H1 (cell line): Measurements from ENCODE around the gene IL36B. TPM values are rescaled to one million over a fixed set of nuclear protein-coding genes. Genes with fewer than 3 reads are reported as not detected.

ENCODE experiments used
- CTCF ChIA-PET: fragments of 300-600 bp; sonication (Branson Sonifier 250); formaldehyde crosslinking; loops from one replicate; lab custom pipeline; 2021; ENCODE audit not compliant: partially characterized antibody; lab: Charles Lee
- POLR2A ChIA-PET: fragments of 300-600 bp; sonication (Branson Sonifier 250); formaldehyde crosslinking; loops from one replicate; lab custom pipeline; 2021; ENCODE audit warnings: inconsistent platforms; ENCODE audit not compliant: partially characterized antibody; lab: Charles Lee
- DNase-seq, 2 experiments: peaks; one replicate each; pipeline versions ENCODE4 v3.0.0 to v3.0.0-alpha.2; 2010 to 2022; ENCODE audit warnings: low spot score in 2 of 2, low read depth in 1 of 2, mixed read lengths in 1 of 2
- FAIRE-seq: peaks from 2 replicates; lab custom pipeline; 2011; peaks lifted over from hg19 to GRCh38; lab: Jason Lieb, UNC
- H2AFZ ChIP-seq: 2 replicates; pipeline ENCODE4 v1.8.1; 2012; ENCODE audit warnings: low read length, inconsistent platforms
- H2AK5ac ChIP-seq: 2 replicates; pipeline ENCODE4 v1.6.1; 2013; ENCODE audit warnings: low read depth, low read length
- H2BK120ac ChIP-seq: replicated peaks from 2 replicates; pipeline ENCODE3; 2013; ENCODE audit warnings: low read depth, low read length, inconsistent platforms
- H2BK12ac ChIP-seq: 2 replicates; pipeline ENCODE4 v1.6.1; 2013; ENCODE audit warnings: low read depth, low read length
- H2BK15ac ChIP-seq: 2 replicates; pipeline ENCODE4 v1.6.1; 2013; ENCODE audit warnings: low read length
- H2BK20ac ChIP-seq: 2 replicates; pipeline ENCODE4 v1.6.1; 2013; ENCODE audit warnings: low read length
- H2BK5ac ChIP-seq: 2 replicates; pipeline ENCODE4 v1.6.1; 2013; ENCODE audit warnings: low read depth, low read length
- H3K14ac ChIP-seq: 2 replicates; pipeline ENCODE4 v1.6.1; 2013; ENCODE audit warnings: inconsistent platforms; ENCODE audit not compliant: insufficient read length
- H3K18ac ChIP-seq: 2 replicates; pipeline ENCODE4 v1.6.1; 2013; ENCODE audit warnings: low read length; ENCODE audit errors: extremely low read depth
- H3K23ac ChIP-seq: 2 replicates; pipeline ENCODE4 v1.6.1; 2013; ENCODE audit warnings: inconsistent platforms; ENCODE audit not compliant: insufficient read length
- H3K23me2 ChIP-seq: 2 replicates; pipeline ENCODE4 v1.6.1; 2013; ENCODE audit warnings: low read depth, low read length
- H3K27ac ChIP-seq: 2 replicates; pipeline ENCODE4 v1.6.1; 2011; ENCODE audit warnings: low read depth, low read length, inconsistent platforms
- H3K27me3 ChIP-seq, 4 experiments: replicated peaks in 1 of 4; 1 replicate in 1 of 4; 2 replicates in 3 of 4; pipeline versions ENCODE4 v1.6.1 to v1.8.1; 2011 to 2013; ENCODE audit warnings: low read length in 3 of 4, mild to moderate bottlenecking in 3 of 4, inconsistent platforms in 2 of 4, mixed read lengths in 2 of 4, moderate library complexity in 1 of 4; ENCODE audit not compliant: control insufficient read depth in 3 of 4, insufficient read depth in 3 of 4; ENCODE audit errors: extremely low read depth in 1 of 4
- H3K36me3 ChIP-seq, 4 experiments: 2 replicates each; pipeline versions ENCODE4 v1.6.1 to v1.8.1; 2011 to 2013; ENCODE audit warnings: mild to moderate bottlenecking in 4 of 4, low read length in 3 of 4, moderate library complexity in 2 of 4, control low read depth in 1 of 4, inconsistent platforms in 1 of 4; ENCODE audit not compliant: insufficient read depth in 4 of 4, control insufficient read depth in 2 of 4
- H3K4ac ChIP-seq: replicated peaks from 2 replicates; pipeline ENCODE3; 2013; ENCODE audit warnings: low read length, low read depth, mixed read lengths, inconsistent platforms; ENCODE audit not compliant: insufficient read length
- H3K4me1 ChIP-seq, 4 experiments: replicated peaks in 1 of 4; 1 replicate in 1 of 4; 2 replicates in 3 of 4; pipeline versions ENCODE4 v1.6.1 to v1.8.1; 2011 to 2013; ENCODE audit warnings: low read length in 3 of 4, inconsistent platforms in 2 of 4, mixed read lengths in 1 of 4; ENCODE audit not compliant: insufficient read depth in 4 of 4, control insufficient read depth in 3 of 4
- H3K4me2 ChIP-seq, 2 experiments: 2 replicates each; pipeline versions ENCODE4 v1.6.1 to v1.8.1; 2011 to 2013; ENCODE audit warnings: low read depth in 2 of 2, low read length in 2 of 2, control low read depth in 1 of 2, inconsistent platforms in 1 of 2, mild to moderate bottlenecking in 1 of 2; ENCODE audit not compliant: insufficient read depth in 1 of 2
- H3K4me3 ChIP-seq, 4 experiments: fragments of 200-600, 300-600 bp in 1 of 4; sonication (generic), shearing (Covaris generic), sonication (Bioruptor Twin) in 1 of 4; 2 replicates each; pipeline versions ENCODE4 v1.5.1 to v1.8.1; 2011 to 2016; ENCODE audit warnings: low read length in 4 of 4, low read depth in 3 of 4, control low read depth in 2 of 4, inconsistent platforms in 2 of 4, mild to moderate bottlenecking in 2 of 4, mixed read lengths in 1 of 4, moderate library complexity in 1 of 4; ENCODE audit not compliant: insufficient read depth in 2 of 4; ENCODE audit errors: extremely low read depth in 1 of 4
- H3K56ac ChIP-seq: replicated peaks from 2 replicates; pipeline ENCODE3; 2013; ENCODE audit warnings: low read depth, mild to moderate bottlenecking, mixed read lengths, low read length, inconsistent platforms; ENCODE audit not compliant: insufficient read length
- H3K79me1 ChIP-seq: 2 replicates; pipeline ENCODE4 v1.6.1; 2013; ENCODE audit warnings: low read depth, low read length, control low read depth
- H3K79me2 ChIP-seq, 2 experiments: 2 replicates each; pipeline versions ENCODE4 v1.6.1 to v1.8.1; 2012 to 2013; ENCODE audit warnings: low read length in 2 of 2, mild to moderate bottlenecking in 2 of 2, inconsistent platforms in 1 of 2; ENCODE audit not compliant: insufficient read depth in 2 of 2, control insufficient read depth in 1 of 2
- H3K9ac ChIP-seq, 4 experiments: replicated peaks in 1 of 4; 1 replicate in 1 of 4; 2 replicates in 3 of 4; pipeline versions ENCODE4 v1.6.1 to v1.8.1; 2011 to 2013; ENCODE audit warnings: low read depth in 3 of 4, low read length in 3 of 4, control low read depth in 2 of 4, mild to moderate bottlenecking in 2 of 4, moderate library complexity in 2 of 4, inconsistent platforms in 1 of 4; ENCODE audit errors: extremely low read depth in 1 of 4
- H3K9me3 ChIP-seq, 2 experiments: 2 replicates each; pipeline versions ENCODE4 v1.6.1 to v1.8.1; 2012 to 2013; ENCODE audit warnings: mild to moderate bottlenecking in 2 of 2, moderate library complexity in 2 of 2, control low read depth in 1 of 2, inconsistent platforms in 1 of 2, low read depth in 1 of 2, low read length in 1 of 2, mixed read lengths in 1 of 2; ENCODE audit not compliant: insufficient read depth in 2 of 2
- H4K20me1 ChIP-seq, 2 experiments: replicated peaks in 1 of 2; 2 replicates each; pipeline versions ENCODE3 to v1.8.1; 2011 to 2013; ENCODE audit warnings: inconsistent platforms in 2 of 2, low read length in 2 of 2, mild to moderate bottlenecking in 1 of 2; ENCODE audit not compliant: insufficient read depth in 2 of 2, control insufficient read depth in 1 of 2
- H4K5ac ChIP-seq: 2 replicates; pipeline ENCODE4 v1.6.1; 2013; ENCODE audit warnings: low read length, low read depth, mixed read lengths, inconsistent platforms; ENCODE audit not compliant: insufficient read length
- H4K8ac ChIP-seq: 2 replicates; pipeline ENCODE4 v1.8.0; 2013; ENCODE audit warnings: mild to moderate bottlenecking, moderate library complexity, low read length, inconsistent platforms; ENCODE audit not compliant: insufficient read depth; ENCODE audit errors: extremely low read depth
- H4K91ac ChIP-seq: replicated peaks from 2 replicates; pipeline ENCODE3; 2013; ENCODE audit warnings: low read length, mixed read lengths, inconsistent platforms; ENCODE audit not compliant: insufficient read length
- MAFK ChIP-seq: IDR thresholded peaks from 2 replicates; pipeline ENCODE4 v1.6.1; 2012; ENCODE audit warnings: low read depth, mild to moderate bottlenecking, improper control_type of control experiment, low read length
- YY1 ChIP-seq: IDR thresholded peaks from 2 replicates; pipeline ENCODE4 v1.6.1; 2011; ENCODE audit warnings: low read depth, mild to moderate bottlenecking, low read length
- WGBS, 2 experiments: shearing (Covaris generic) in 1 of 2; methylation state at CpG; one replicate each; pipeline versions ENCODE4 v1.1.6 to v1.1.7; 2013 to 2015; ENCODE audit warnings: low lambda C conversion rate in 2 of 2, mixed read lengths in 2 of 2, inconsistent platforms in 1 of 2, low coverage in 1 of 2, missing lambda C conversion rate in 1 of 2; ENCODE audit not compliant: insufficient replicate concordance in 2 of 2, insufficient coverage in 1 of 2, insufficient read length in 1 of 2; ENCODE audit errors: extremely low coverage in 1 of 2, missing lambda C conversion rate in 1 of 2; 5-methylcytosine and 5-hydroxymethylcytosine counted together
- polyA plus RNA-seq, 7 experiments: library from polyadenylated mRNA; depleted of rRNA in 3 of 7; stranded (reverse) in 5 of 7; unstranded in 2 of 7; fragments of >200 nt in 5 of 7; fragments of 200-250 nt in 2 of 7; gene quantifications; 1 replicate in 5 of 7; 2 replicates in 1 of 7; 4 replicates in 1 of 7; pipeline versions ENCODE4 v1.2.1 to v1.2.3, GENCODE V29; 2011 to 2013; ENCODE audit warnings: missing spikeins in 2 of 7, mixed read lengths in 2 of 7
- total RNA-seq: library from RNA; stranded (reverse); fragmentation: NEBNext Ultra II Directional; extraction: Animal tissue kit (Norgen Biotek cat#: 25700); gene quantifications from 2 replicates; pipeline ENCODE4 v1.2.1, GENCODE V29; 2021

The IL36B gene
- total and polyA plus RNA-seq, 2 of the 8 experiments (the other 6 are each of a cell fraction or from before 2014, with no cell fraction given): not detected

- Histone ChIP-seq H3K9me3 (no peaks in the 10 kb centered on the region), H3K23me2 (no peaks in the 10 kb centered on the region), H3K18ac (no peak overlapping the region), H3K27me3 (no peaks in the 10 kb centered on the region; a peak in 1 of 7 replicates), H3K4me1 (no peaks in the 10 kb centered on the region), H4K91ac (no peak overlapping the region), H2BK120ac (no peak overlapping the region), H2AFZ (no peak overlapping the region), H2BK15ac (no peak overlapping the region), H3K4ac (no peak overlapping the region), H3K27ac (no peak overlapping the region), H3K4me3 (no peak overlapping the region), H3K4me2 (no peak overlapping the region), H3K9ac (no peak overlapping the region), H3K36me3 (no peaks in the 10 kb centered on the region), H3K56ac (no peak overlapping the region), H2BK20ac (no peak overlapping the region), H2BK12ac (no peak overlapping the region), H2AK5ac (no peak overlapping the region), H4K8ac (no peak overlapping the region), H3K79me2 (no peaks in the 10 kb centered on the region), H4K20me1 (no peaks in the 10 kb centered on the region), H3K14ac (no peak overlapping the region), H3K79me1 (no peaks in the 10 kb centered on the region), H3K23ac (no peak overlapping the region), H4K5ac (no peak overlapping the region), H2BK5ac (no peak overlapping the region)
- TF ChIP-seq YY1 (no peak), MAFK (peak; percentile 6; the same call in 1 of the 2 replicates)
- FAIRE-seq (no peak), DNase-seq (no peak)
- ChIA-PET POLR2A (no interaction called here), CTCF (no interaction called here)
- WGBS, 2 experiments: 45% methylated on average over 5 of the region's 5 CpGs; no CpG with 5 or more reads in 1 of the 2 experiments
These were observed 12.9 kb downstream of the IL36B start for GRCh38 chr2:113039719-113040118.
